ENCODE data around the gene CD163. TPM values are rescaled to one million over a fixed set of nuclear protein-coding genes. Genes with fewer than 3 reads are reported as not detected.
A peak's percentile ranks its signal among the peaks of the same experiment; 100 is the strongest.

Gene CD163
- total and polyA plus RNA-seq, 4 experiments from 2014 or later, result 5.9 to 10.0 TPM; not detected in 2

- CTCF ChIA-PET (ENCODE audit: partially characterized antibody), result no interaction called here
- Histone ChIP-seq H3K36me3 (ENCODE audit: insufficient read depth, low read length) (no peaks in the 10 kb centered on the region), H3K4me1 (ENCODE audit: insufficient read depth, low read length) (no peaks in the 10 kb centered on the region), H3K27ac (ENCODE audit: low read depth, low read length) (no peak overlapping the region), H3K27me3 (ENCODE audit: insufficient read depth, low read length) (no peaks in the 10 kb centered on the region), H3K9me3 (ENCODE audit: control insufficient read depth in 1 of 2, low read length in 2 of 2) (no peaks in the 10 kb centered on the region), H3K4me3 (ENCODE audit: low read length in 2 of 2) (no peak overlapping the region)
- H3K27me3 Mint-ChIP-seq, result peaks cover 8 to 23% of the 10 kb centered on the region in 2 donors
- no peaks in the 10 kb centered on the region for H3K36me3 Mint-ChIP-seq
- H3K4me3 Mint-ChIP-seq, result no peak overlapping the region
- H3K27ac Mint-ChIP-seq, result no peak overlapping the region
- POLR2A ChIA-PET (ENCODE audit: partially characterized antibody), result no interaction called here
- no peaks in the 10 kb centered on the region for H3K9me3 Mint-ChIP-seq
- H3K4me1 Mint-ChIP-seq, result no peaks in the 10 kb centered on the region
- intact Hi-C loops (cut with micrococcal nuclease), result no loop called here
- no peak for DNase-seq
Observed at GRCh38 chr12:7485095-7485494, 18.5 kb downstream of the CD163 start.

- ChIA-PET CTCF (ENCODE audit: partially characterized antibody) (no interaction called here), POLR2A (ENCODE audit: partially characterized antibody) (no interaction called here)
- H3K27ac Mint-ChIP-seq, result no peak overlapping the region
- H3K4me3 Mint-ChIP-seq, result no peak overlapping the region
- Histone ChIP-seq H3K27me3 (ENCODE audit: insufficient read depth, low read length) (no peaks in the 10 kb centered on the region), H3K9me3 (ENCODE audit: control insufficient read depth in 1 of 2, low read length in 2 of 2) (no peaks in the 10 kb centered on the region), H3K4me1 (ENCODE audit: insufficient read depth, low read length) (no peaks in the 10 kb centered on the region), H3K27ac (ENCODE audit: low read depth, low read length) (no peak overlapping the region), H3K4me3 (ENCODE audit: low read length in 2 of 2) (no peak overlapping the region), H3K36me3 (ENCODE audit: insufficient read depth, low read length) (no peaks in the 10 kb centered on the region)
- H3K9me3 Mint-ChIP-seq, result no peaks in the 10 kb centered on the region
- intact Hi-C loops (cut with micrococcal nuclease), result no loop called here
- DNase-seq, result no peak
- no peaks in the 10 kb centered on the region for H3K4me1 Mint-ChIP-seq
- H3K36me3 Mint-ChIP-seq, result no peaks in the 10 kb centered on the region
- peaks cover 6 to 23% of the 10 kb centered on the region in 2 donors for H3K27me3 Mint-ChIP-seq
Observed at GRCh38 chr12:7483343-7483742, 20.2 kb downstream of the CD163 start.

DNA sequence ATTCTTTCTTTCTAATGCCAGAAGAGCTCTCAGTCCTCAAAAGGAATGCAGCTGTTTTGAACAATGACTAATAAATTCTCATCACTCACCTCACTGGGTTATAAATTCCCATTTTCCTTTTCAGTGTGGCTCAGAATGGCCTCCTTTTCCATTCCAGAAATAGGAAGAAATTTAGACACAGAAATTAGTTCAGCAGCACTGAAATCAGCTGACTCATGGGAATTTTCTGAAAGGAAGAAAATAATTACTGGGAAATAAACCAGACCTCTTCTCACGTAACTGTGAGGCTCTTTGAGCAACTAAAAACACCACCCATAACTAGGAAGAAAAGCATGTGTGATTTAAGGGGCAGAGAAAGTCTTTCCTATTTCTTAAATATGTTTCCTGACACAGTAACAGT lies 23.8 kb downstream of the CD163 start:
- ChIA-PET CTCF (ENCODE audit: partially characterized antibody) (interaction anchor here (0.6 kb wide), 1 partner anchor 18 kb away, joined by 3 read pairs; no protein-coding TSS in a partner anchor), POLR2A (ENCODE audit: partially characterized antibody) (no interaction called here)
- Mint-ChIP-seq H3K27ac (no peak overlapping the region), H3K9me3 (peaks cover 0 to 4% (median 0%) of the 10 kb centered on the region in 8 donors), H3K4me1 (no peaks in the 10 kb centered on the region), H3K4me3 (no peak overlapping the region), H3K27me3 (peaks cover 4 to 8% of the 10 kb centered on the region in 2 donors), H3K36me3 (no peaks in the 10 kb centered on the region)
- Histone ChIP-seq H3K36me3 (ENCODE audit: insufficient read depth, low read length) (no peaks in the 10 kb centered on the region), H3K9me3 (ENCODE audit: control insufficient read depth in 1 of 2, low read length in 2 of 2) (no peaks in the 10 kb centered on the region), H3K4me3 (ENCODE audit: low read length in 2 of 2) (no peak overlapping the region), H3K4me1 (ENCODE audit: insufficient read depth, low read length) (no peaks in the 10 kb centered on the region), H3K27me3 (ENCODE audit: insufficient read depth, low read length) (no peaks in the 10 kb centered on the region), H3K27ac (ENCODE audit: low read depth, low read length) (no peak overlapping the region)
- intact Hi-C loops (cut with micrococcal nuclease), result no loop called here
- DNase-seq, result no peak

DNA sequence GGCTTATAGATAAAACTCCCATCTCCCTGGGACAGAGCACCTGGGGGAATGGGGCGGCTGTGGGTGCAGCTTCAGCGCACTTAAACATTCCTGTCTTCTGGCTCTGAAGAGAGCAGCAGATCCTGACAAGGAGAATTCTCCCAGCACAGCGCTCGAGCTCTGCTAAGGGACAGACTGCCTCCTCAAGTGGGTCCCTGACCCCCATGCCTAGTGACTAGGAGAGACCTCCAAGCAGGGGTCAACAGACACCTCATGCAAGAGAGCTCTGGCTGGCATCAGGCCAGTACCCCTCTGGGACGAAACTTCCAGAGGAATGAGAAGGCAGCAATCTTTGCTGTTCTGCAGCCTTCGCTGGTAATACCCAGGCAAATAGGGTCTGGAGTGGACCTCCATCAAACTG lies 31.5 kb downstream of the CD163 start:
- H3K4me3 ChIP-seq (ENCODE audit: low read length in 2 of 2), result no peak overlapping the region
- intact Hi-C loops (cut with micrococcal nuclease), result no loop called here
- Mint-ChIP-seq H3K9me3 (peaks cover 0 to 18% (median 9%) of the 10 kb centered on the region in 8 donors), H3K4me3 (no peak overlapping the region), H3K4me1 (no peaks in the 10 kb centered on the region), H3K27me3 (peaks cover 10 to 11% of the 10 kb centered on the region in 2 donors), H3K36me3 (peaks cover 0 to 4% of the 10 kb centered on the region in 2 donors), H3K27ac (no peak overlapping the region)
- no peak for DNase-seq
- no peaks in the 10 kb centered on the region for H3K36me3 ChIP-seq (ENCODE audit: insufficient read depth, low read length)
- no peaks in the 10 kb centered on the region for H3K4me1 ChIP-seq (ENCODE audit: insufficient read depth, low read length)
- H3K9me3 ChIP-seq (ENCODE audit: control insufficient read depth in 1 of 2, low read length in 2 of 2), result no peaks in the 10 kb centered on the region
- H3K27me3 ChIP-seq (ENCODE audit: insufficient read depth, low read length), result no peaks in the 10 kb centered on the region
- ChIA-PET POLR2A (ENCODE audit: partially characterized antibody) (no interaction called here), CTCF (ENCODE audit: partially characterized antibody) (no interaction called here)
- no peak overlapping the region for H3K27ac ChIP-seq (ENCODE audit: low read depth, low read length)

GRCh38 chr12:7460375-7461259 lies 43.0 kb downstream of the CD163 start:
- ChIA-PET CTCF (ENCODE audit: partially characterized antibody) (interaction anchor here (0.9 to 4.3 kb wide), 20 partner anchors 11 to 319 kb away, joined by 3 to 50 read pairs (median 4); no protein-coding TSS in a partner anchor), POLR2A (ENCODE audit: partially characterized antibody) (no interaction called here)
- no peak overlapping the region for H3K27ac ChIP-seq (ENCODE audit: low read depth, low read length)
- intact Hi-C loops (cut with micrococcal nuclease), result loop anchor here (1.0 kb wide), 3 partner anchors 140 to 241 kb away; no protein-coding TSS in a partner anchor
- no peaks in the 10 kb centered on the region for H3K36me3 Mint-ChIP-seq
- no peak overlapping the region for H3K27ac Mint-ChIP-seq
- no peaks in the 10 kb centered on the region for H3K9me3 ChIP-seq (ENCODE audit: control insufficient read depth in 1 of 2, low read length in 2 of 2)
- no peaks in the 10 kb centered on the region for H3K36me3 ChIP-seq (ENCODE audit: insufficient read depth, low read length)
- H3K4me1 Mint-ChIP-seq, result no peaks in the 10 kb centered on the region
- H3K4me1 ChIP-seq (ENCODE audit: insufficient read depth, low read length), result no peaks in the 10 kb centered on the region
- peak; percentile 45 to 53 (median 50) for DNase-seq
- no peak overlapping the region for H3K4me3 ChIP-seq (ENCODE audit: low read length in 2 of 2)
- H3K9me3 Mint-ChIP-seq, result peaks cover 0 to 2% (median 0%) of the 10 kb centered on the region in 8 donors
- H3K27me3 Mint-ChIP-seq, result peaks cover 3% of the 10 kb centered on the region in 2 donors
- no peaks in the 10 kb centered on the region for H3K27me3 ChIP-seq (ENCODE audit: insufficient read depth, low read length)
- no peak overlapping the region for H3K4me3 Mint-ChIP-seq

DNA sequence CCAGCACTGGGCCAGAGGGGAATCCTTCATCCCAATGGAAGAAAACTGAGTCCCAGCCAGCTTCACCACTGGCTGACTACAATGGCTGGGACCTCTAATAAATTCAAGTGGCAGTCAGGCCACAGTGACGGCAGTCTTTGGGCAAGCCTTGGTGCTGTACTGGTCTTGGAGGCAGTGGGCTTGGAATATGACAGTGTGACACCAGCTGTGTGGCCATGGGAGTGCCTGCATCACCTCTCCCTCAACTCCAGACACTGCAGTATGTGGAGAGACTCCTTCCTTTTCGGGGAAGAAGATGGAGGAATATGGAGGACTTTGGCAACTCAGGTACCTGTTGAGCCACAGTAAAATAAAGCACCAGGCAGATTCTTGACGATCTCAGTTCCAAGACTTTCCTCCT lies 43.6 kb downstream of the CD163 start:
- H3K4me3 Mint-ChIP-seq, result no peak overlapping the region
- H3K27ac ChIP-seq (ENCODE audit: low read depth, low read length), result no peak overlapping the region
- intact Hi-C loops (cut with micrococcal nuclease), result loop anchor here (1.0 kb wide), 3 partner anchors 140 to 241 kb away; no protein-coding TSS in a partner anchor
- H3K9me3 ChIP-seq (ENCODE audit: control insufficient read depth in 1 of 2, low read length in 2 of 2), result no peaks in the 10 kb centered on the region
- no peak for DNase-seq
- H3K4me3 ChIP-seq (ENCODE audit: low read length in 2 of 2), result no peak overlapping the region
- H3K36me3 Mint-ChIP-seq, result no peaks in the 10 kb centered on the region
- peaks cover 1 to 3% of the 10 kb centered on the region in 2 donors for H3K27me3 Mint-ChIP-seq
- H3K27me3 ChIP-seq (ENCODE audit: insufficient read depth, low read length), result no peaks in the 10 kb centered on the region
- H3K9me3 Mint-ChIP-seq, result no peaks in the 10 kb centered on the region
- H3K27ac Mint-ChIP-seq, result no peak overlapping the region
- POLR2A ChIA-PET (ENCODE audit: partially characterized antibody), result no interaction called here
- H3K36me3 ChIP-seq (ENCODE audit: insufficient read depth, low read length), result no peaks in the 10 kb centered on the region
- CTCF ChIA-PET (ENCODE audit: partially characterized antibody), result interaction anchor here (1.1 to 4.3 kb wide), 12 partner anchors 8 to 247 kb away, joined by 3 to 50 read pairs (median 4); no protein-coding TSS in a partner anchor
- H3K4me1 Mint-ChIP-seq, result no peaks in the 10 kb centered on the region
- no peaks in the 10 kb centered on the region for H3K4me1 ChIP-seq (ENCODE audit: insufficient read depth, low read length)

DNA sequence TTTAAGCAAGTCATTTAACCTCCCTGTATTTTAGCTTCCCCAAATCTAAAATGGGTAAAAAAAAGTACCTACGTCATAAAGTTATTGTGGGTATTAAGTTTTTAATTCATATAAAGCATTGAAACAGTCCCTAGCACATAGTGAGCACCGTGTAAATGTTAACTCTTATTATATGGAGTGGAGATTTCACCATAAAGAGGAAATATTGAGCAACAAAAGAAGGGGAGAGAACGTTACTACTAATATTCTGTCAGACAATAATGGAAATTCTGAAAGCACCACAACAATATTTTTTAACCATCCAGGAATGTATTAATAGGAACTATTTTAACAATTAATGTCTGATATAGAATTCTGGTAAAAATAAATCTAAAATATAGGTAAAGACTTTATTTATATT lies 51.8 kb downstream of the CD163 start:
- H3K9me3 ChIP-seq (ENCODE audit: control insufficient read depth in 1 of 2, low read length in 2 of 2), result no peaks in the 10 kb centered on the region
- Mint-ChIP-seq H3K4me1 (no peaks in the 10 kb centered on the region), H3K27ac (no peak overlapping the region), H3K36me3 (no peaks in the 10 kb centered on the region), H3K9me3 (peaks cover 0 to 17% (median 4%) of the 10 kb centered on the region in 8 donors), H3K4me3 (no peak overlapping the region), H3K27me3 (peaks cover 1 to 7% of the 10 kb centered on the region in 2 donors)
- no peak overlapping the region for H3K4me3 ChIP-seq (ENCODE audit: low read length in 2 of 2)
- H3K27me3 ChIP-seq (ENCODE audit: insufficient read depth, low read length), result no peaks in the 10 kb centered on the region
- no peak overlapping the region for H3K27ac ChIP-seq (ENCODE audit: low read depth, low read length)
- DNase-seq, result no peak
- POLR2A ChIA-PET (ENCODE audit: partially characterized antibody), result no interaction called here
- CTCF ChIA-PET (ENCODE audit: partially characterized antibody), result no interaction called here
- no peaks in the 10 kb centered on the region for H3K4me1 ChIP-seq (ENCODE audit: insufficient read depth, low read length)
- intact Hi-C loops (cut with micrococcal nuclease), result no loop called here
- no peaks in the 10 kb centered on the region for H3K36me3 ChIP-seq (ENCODE audit: insufficient read depth, low read length)

All from CD4-positive, alpha-beta memory T cell (primary cell).